Astrocyte (in vitro differentiated cells and primary cell): ENCODE measurements around the gene PABPC1L2A.

Experiments used
- EZH2 ChIP-seq: IDR thresholded peaks from 2 replicates; pipeline ENCODE4 v1.6.1; 2012; ENCODE audit warnings: mild to moderate bottlenecking, low read length, inconsistent platforms; ENCODE audit not compliant: insufficient read depth
- TF ChIP-seq, protein P1 (sequence below): IDR thresholded peaks from 2 replicates; pipeline ENCODE4 v1.5.1; 2011; ENCODE audit warnings: low read depth, mild to moderate bottlenecking, inconsistent platforms, low read length, moderate library complexity; ENCODE audit not compliant: insufficient read depth

DNA sequence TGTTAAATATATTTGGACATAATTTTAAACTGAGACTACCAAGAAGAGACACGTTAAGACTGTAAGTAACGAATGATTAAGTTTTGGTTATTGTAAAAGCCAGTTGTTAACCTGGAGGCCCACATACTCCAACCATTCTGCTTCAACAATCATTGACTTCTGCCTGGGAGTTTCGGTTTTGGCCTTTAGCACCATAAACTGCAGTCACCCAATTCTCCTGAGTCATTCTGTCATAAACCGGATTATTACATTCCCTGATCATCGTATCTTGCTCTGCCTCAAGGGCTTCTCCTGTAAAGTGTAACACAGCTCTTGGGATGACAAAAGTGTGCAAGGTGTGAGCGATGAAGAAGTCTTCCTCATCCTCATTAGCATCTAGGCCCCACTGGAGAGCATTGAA is 46.9 kb upstream of the PABPC1L2A start:
- TF ChIP-seq, protein P1, sequence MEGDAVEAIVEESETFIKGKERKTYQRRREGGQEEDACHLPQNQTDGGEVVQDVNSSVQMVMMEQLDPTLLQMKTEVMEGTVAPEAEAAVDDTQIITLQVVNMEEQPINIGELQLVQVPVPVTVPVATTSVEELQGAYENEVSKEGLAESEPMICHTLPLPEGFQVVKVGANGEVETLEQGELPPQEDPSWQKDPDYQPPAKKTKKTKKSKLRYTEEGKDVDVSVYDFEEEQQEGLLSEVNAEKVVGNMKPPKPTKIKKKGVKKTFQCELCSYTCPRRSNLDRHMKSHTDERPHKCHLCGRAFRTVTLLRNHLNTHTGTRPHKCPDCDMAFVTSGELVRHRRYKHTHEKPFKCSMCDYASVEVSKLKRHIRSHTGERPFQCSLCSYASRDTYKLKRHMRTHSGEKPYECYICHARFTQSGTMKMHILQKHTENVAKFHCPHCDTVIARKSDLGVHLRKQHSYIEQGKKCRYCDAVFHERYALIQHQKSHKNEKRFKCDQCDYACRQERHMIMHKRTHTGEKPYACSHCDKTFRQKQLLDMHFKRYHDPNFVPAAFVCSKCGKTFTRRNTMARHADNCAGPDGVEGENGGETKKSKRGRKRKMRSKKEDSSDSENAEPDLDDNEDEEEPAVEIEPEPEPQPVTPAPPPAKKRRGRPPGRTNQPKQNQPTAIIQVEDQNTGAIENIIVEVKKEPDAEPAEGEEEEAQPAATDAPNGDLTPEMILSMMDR = no peak
- no peak for TF ChIP-seq EZH2
